ENCODE results near the gene PHACTR2.
"Not testable (repeated sequence)": the region's sequence is repeated elsewhere in the genome, so short reads cannot be mapped to it uniquely, and the experiment has no call there.

Gene PHACTR2

GRCh38 chr6:143867236-143867635 lies 189.5 kb downstream of the PHACTR2 start:
- in situ Hi-C loops (cut with MboI; ENCODE audit: low sequenced_read_pairs, unreplicated experiment): no loop called here

GRCh38 chr6:143868808-143869207 lies 191.0 kb downstream of the PHACTR2 start:
- in situ Hi-C loops (cut with MboI; ENCODE audit: low sequenced_read_pairs, unreplicated experiment); DNase-seq (ENCODE audit: low spot score): not testable (repeated sequence)

More at GRCh38 chr6:143867236-143867635, 189.5 kb downstream of the PHACTR2 start:
- no peak for DNase-seq (ENCODE audit: low spot score)
- TF ChIP-seq, protein P1, sequence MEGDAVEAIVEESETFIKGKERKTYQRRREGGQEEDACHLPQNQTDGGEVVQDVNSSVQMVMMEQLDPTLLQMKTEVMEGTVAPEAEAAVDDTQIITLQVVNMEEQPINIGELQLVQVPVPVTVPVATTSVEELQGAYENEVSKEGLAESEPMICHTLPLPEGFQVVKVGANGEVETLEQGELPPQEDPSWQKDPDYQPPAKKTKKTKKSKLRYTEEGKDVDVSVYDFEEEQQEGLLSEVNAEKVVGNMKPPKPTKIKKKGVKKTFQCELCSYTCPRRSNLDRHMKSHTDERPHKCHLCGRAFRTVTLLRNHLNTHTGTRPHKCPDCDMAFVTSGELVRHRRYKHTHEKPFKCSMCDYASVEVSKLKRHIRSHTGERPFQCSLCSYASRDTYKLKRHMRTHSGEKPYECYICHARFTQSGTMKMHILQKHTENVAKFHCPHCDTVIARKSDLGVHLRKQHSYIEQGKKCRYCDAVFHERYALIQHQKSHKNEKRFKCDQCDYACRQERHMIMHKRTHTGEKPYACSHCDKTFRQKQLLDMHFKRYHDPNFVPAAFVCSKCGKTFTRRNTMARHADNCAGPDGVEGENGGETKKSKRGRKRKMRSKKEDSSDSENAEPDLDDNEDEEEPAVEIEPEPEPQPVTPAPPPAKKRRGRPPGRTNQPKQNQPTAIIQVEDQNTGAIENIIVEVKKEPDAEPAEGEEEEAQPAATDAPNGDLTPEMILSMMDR (IDR thresholded peaks at IDR 0.05; ENCODE audit: borderline replicate concordance, control extremely low read depth, extremely low read depth, insufficient read depth, missing control alignments): no peak

DNA sequence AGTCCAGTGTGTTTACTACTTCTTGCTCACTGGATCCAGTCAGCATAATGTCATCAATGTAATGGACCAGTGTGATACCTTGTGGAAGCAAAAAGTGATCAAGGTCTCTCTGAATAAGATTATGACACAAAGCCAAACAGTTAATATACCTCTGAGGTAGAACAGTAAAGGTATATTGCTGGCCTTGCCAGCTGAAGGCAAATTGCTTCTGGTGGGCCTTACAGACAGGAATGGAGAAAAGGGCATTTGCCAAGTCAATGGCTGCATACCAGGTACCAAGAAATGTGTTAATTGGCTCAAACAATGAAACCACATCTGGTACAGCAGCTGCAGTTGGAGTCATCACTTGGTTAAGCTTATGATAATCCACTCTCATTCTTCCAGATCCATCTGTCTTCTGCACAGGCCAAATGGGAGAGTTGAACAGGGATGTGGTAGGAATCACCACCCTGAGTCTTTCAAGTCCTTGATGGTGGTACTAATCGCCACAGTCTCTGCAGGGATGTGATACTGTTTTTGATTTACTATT lies 193.5 kb downstream of the PHACTR2 start:
- DNase-seq (ENCODE audit: low spot score); in situ Hi-C loops (cut with MboI; ENCODE audit: low sequenced_read_pairs, unreplicated experiment): not testable (repeated sequence)

DNA sequence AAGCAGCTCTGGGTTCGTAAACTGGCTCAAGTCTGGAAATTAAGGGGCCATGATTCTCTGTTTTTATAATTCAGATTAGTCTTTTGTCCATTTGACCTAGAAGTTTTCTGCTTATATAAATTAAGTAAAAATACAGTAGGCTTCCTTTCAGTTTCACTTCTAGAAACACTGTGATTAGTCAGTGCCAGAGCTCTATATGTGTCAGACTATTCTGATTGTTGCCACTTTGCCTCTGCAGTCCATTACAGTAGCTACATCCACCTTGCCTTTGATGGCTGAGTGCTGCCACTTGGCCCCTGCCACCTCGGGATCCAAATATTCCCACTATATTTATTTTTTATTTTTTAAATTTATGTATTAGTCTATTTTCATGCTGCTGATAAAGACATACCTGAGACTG lies 194.4 kb downstream of the PHACTR2 start:
- DNase-seq (ENCODE audit: low spot score): peak; percentile 30
- in situ Hi-C loops (cut with MboI; ENCODE audit: low sequenced_read_pairs, unreplicated experiment): no loop called here

DNA sequence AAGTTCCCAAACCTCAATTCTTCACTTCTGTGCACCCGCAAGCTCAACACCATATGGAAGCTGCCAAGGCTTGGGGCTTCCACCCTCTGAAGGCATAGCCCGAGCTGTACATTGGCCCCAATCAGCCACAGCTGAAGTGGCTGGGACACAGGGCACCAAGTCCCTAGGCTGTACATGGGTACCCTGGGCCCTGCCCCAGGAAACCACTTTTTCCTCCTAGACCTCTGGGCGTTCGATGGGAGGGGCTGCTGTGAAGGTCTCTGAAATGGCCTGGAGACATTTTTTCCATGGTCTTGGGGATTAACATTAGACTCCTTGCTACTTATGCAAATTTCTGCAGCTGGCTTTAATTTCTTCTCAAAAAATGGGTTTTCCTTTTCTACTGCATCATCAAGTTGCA lies 195.8 kb downstream of the PHACTR2 start:
- DNase-seq (ENCODE audit: low spot score); in situ Hi-C loops (cut with MboI; ENCODE audit: low sequenced_read_pairs, unreplicated experiment): not testable (repeated sequence)

More for the DNA sequence above, 194.4 kb downstream of the PHACTR2 start:
- TF ChIP-seq, protein P1 (IDR thresholded peaks at IDR 0.05; ENCODE audit: borderline replicate concordance, control extremely low read depth, extremely low read depth, insufficient read depth, missing control alignments): no peak

DNA sequence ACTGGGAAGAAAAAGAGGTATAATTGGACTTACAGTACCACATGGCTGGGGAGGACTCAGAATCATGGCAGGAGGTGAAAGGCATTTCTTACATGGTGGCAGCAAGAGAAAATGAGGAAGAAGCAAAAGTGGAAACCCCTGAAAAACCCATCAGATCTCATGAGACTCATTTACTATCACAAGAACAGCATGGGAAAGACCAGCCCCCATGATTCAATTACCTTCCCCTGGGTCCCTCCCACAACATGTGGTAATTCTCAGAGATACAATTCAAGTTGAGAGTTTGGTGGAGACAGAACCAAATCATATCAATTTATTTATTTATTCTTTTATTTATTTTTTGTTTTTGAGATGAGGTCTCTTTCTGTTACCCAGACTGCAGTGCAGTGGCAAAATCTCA lies 196.7 kb downstream of the PHACTR2 start:
- in situ Hi-C loops (cut with MboI; ENCODE audit: low sequenced_read_pairs, unreplicated experiment); DNase-seq (ENCODE audit: low spot score): not testable (repeated sequence)

GRCh38 chr6:143877584-143878271 lies 200.0 kb downstream of the PHACTR2 start:
- in situ Hi-C loops (cut with MboI; ENCODE audit: low sequenced_read_pairs, unreplicated experiment): no loop called here
- no peak for DNase-seq (ENCODE audit: low spot score)
- TF ChIP-seq, protein P1 (IDR thresholded peaks at IDR 0.05; ENCODE audit: borderline replicate concordance, control extremely low read depth, extremely low read depth, insufficient read depth, missing control alignments): no peak

DNA sequence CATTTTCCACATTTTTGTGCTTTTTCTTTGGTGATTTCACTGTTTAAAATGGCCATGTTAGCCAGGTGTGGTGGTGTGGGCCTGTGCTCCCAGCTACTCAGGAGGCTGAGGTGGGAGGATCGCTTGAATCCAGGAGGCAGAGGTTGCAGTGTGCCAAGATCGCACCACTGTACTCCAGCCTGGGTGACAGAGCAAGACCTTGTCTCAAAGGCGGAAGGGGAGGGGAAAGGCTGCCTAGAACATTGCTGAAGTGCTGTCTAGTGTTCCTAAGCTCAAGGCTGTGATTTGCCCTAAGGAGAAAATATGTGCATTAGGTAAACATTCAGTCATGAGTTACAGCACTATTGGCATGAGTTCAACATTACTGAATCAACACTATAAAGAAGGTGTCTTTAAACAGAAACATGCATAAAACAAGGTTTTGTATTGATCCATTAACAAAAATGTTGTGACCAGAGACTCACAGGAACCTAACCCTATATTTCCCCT lies 200.6 kb downstream of the PHACTR2 start:
- in situ Hi-C loops (cut with MboI; ENCODE audit: low sequenced_read_pairs, unreplicated experiment): no loop called here

More for the DNA sequence above, 200.6 kb downstream of the PHACTR2 start:
- TF ChIP-seq, protein P1 (IDR thresholded peaks at IDR 0.05; ENCODE audit: borderline replicate concordance, control extremely low read depth, extremely low read depth, insufficient read depth, missing control alignments): no peak
- no peak for DNase-seq (ENCODE audit: low spot score)
